Measurements from ENCODE around the gene ACOX3.
"Not testable (repeated sequence)": the region's sequence is repeated elsewhere in the genome, so short reads cannot be mapped to it uniquely, and the experiment has no call there.

Gene ACOX3

DNA sequence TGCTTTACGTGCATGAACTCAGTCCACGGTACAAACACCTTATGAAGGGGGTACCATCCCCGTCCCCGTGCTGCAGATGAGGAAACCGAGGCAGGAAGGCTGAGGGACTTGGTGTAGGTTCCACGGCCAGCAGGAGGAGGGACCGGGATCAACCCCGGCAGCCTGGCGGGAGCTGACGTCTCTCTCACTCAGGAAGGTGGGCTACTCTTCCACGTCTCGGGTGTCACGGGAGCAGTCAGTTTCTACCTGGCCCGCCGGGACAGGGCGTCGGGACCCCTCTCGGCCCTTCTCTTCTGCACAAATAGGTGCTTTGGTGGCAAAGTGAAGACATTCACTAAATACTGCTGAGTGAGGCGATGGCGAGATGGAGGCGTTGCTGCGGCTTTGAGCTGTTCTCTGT is 53.3 kb downstream of the ACOX3 start:
- no peak for DNase-seq (ENCODE audit: low spot score)

DNA sequence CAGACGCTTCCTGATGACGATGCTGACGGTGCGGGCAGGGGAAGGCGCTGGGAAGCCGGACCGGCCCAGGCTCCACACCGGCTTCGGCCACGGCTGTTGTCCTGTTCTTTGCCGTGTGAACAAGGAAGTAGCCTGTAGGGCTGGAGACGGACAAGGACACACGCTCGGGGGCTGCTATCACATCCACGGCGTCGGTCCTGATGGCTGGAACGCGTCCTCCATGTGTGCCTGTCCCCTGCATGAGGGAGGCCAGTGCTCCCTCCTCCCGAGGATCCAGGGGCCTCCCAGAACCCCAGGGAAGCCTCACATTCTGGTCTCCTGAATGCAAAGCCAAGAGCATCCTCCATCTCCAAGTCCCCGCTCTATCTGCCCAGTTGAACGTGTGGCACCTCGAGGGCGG is 53.8 kb downstream of the ACOX3 start:
- no peak for DNase-seq (ENCODE audit: low spot score)

DNA sequence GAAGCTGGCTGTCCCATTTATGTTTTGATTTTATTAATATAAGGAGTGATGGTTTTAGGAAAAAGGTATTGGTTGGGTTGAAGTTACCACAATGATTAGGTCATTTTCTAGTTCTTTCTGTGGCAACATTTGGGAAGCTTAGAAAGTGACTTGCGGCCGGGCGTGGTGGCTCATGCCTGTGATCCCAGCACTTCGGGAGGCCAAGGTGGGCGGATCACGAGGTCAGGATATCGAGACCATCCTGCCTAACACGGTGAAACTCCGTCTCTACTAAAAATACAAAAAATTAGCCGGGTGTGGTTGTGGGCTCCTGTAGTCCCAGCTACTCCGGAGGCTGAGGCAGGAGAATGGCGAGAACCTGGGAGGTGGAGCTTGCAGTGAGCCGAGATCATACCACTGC is 54.4 kb downstream of the ACOX3 start:
- not testable (repeated sequence) for DNase-seq (ENCODE audit: low spot score)

DNA sequence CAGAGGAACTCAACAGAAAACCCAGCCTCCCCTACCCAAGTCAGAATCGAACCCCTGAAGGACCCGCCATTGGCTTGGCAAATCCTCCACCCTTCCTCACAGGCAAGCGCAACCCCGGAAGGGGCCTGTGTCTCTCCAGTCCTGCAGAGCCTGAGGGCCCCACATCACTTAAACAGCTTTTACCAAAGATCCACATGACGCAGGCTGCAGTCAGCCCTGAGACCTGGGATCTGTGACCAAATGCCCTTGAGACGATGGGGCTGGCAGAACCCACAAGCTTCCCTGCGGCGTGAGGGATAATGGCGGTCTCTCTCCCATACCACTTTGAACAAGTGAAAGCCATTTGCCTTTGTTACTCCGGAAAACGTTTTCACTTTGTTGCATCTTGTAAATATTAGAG is 54.9 kb downstream of the ACOX3 start:
- DNase-seq (ENCODE audit: low spot score): no peak

DNA sequence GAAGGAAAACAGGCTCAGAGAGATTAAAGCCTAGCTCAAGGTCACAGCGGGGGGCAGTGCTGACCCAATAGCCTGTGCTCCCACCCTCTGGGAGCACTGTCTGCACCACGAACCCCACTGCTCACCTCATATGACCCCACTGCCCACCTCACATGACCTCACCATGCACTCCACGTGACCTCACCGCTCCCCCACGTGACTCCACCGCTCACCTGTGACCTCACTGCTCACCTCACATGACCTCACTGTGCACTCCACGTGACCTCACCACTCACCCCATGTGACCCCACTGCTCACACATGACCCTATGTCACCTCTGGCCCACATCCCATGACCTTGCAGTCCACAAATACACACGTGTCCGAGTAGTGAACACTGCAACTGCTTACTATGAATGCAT is 55.4 kb downstream of the ACOX3 start:
- no peak for DNase-seq (ENCODE audit: low spot score)

DNA sequence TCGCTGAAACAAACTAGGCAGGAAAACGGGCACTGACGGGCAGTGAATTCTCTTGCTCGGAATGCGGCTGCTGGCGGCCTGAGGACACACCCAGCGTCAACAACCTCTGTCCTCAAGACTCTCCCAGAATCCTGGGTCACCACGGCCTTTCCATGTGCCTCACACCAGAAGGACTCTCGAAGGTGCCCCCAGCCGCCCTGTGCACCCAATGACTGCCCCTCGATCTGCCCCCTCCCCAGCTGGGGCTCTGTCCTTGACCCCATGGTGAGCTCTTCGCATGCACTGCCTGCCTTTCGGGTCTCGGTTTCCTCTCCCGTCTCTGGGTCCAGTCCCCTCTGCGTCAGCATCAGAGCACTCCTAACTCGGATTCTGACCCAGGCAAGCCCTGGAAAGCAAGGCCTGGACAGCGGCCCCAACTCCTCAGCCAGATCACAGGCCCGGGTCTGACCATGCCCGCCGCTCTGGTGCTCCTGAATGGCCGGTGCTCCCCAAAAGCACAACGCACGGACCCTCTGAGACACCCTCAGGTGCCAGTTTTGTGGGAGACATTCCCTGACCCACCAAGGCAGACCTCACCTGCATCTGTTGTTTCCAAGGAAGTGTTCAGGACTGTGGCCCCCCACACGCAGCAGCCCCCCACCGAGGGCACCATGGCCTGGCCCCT is 56.0 kb downstream of the ACOX3 start:
- no peak for DNase-seq (ENCODE audit: low spot score)

DNA sequence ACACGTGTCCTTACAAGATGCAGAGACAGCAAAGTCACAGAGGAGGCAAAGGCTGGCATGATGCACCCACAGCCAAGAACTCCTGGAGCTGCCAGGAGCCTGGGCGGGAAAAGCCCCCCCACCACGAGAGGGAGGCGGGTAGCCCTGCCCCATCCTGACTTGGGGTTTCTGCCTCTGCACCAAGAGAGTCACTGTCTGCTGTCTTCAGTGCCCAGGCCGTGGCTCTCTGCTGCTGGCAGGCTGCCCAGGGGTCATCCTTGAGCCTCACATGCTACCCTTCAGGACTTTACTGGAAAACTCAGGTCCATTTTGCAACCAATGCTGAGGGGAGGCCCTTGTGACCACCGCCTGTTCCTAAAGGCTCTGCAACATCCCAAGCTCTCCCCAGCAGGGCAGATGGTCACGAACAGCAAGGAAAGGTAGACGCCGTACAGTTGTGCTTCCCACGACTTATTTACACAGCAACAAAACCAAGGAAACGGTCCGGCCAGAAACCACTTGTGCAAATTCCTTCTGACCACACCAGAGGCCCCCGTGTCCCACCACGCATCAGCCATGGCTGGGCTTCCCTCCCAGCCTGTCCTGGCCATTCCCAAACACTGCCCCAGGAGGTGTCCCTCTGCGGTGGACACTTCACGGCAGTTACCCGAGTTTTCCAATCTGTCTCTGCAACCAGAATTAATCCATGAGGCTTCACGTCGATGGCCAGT is 56.9 kb downstream of the ACOX3 start:
- DNase-seq (ENCODE audit: low spot score): no peak

DNA sequence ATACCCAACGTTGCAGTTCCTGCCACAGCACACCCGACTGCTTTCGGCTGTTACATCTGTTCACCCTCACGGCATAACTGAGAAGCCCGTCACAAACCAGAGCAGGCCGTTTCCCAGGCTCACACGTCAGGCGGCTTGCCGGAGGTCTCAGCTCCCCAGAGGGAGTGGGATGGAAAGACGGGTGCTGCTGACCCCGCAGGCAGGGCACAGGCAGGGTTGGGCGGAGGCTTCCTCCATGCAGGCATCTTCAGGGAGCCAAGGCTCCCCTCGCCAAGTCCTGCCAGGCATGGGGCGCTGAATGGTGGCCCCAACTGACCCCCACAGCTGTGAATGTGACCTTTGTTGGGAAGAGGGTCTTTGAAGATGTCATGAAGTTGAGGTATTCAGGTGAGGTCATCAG is 57.5 kb downstream of the ACOX3 start:
- no peak for DNase-seq (ENCODE audit: low spot score)

DNA sequence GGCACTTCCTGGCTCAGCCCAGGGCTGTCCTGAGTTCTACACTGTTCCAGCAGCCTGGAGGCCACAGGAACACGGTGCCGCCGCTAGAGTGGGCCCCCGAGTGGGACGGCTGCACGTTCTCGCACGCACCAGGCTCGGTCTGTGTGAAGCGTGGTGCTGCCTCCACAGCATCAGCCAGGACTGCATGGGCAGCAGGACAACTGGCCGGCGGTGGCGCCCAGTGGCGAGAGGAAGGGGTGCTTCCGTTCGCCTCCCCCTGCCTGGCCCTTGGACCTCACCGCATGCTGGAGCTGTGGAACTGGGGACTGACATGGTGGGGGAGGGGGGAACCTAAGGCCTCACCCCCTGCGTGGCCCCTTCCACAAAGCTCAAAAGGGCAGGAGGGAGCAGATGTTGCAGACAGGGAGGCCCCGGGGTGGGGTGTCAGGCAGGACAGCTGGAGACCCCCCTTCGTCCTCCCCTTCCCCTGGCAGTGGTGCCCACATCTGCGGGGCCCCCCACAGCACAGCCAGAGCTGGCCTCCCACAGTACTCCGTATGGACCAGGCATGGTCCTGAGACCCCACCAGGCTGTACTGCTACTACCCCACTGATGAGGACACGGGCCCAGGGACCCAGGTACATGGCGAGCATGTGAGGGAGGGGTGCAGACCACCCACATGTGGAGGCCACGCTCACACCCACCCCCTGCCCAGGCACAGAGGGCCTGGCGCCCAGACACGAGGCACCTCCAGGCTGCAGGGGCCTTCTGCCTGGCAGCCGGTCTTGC is 58.5 kb downstream of the ACOX3 start:
- no peak for DNase-seq (ENCODE audit: low spot score)

DNA sequence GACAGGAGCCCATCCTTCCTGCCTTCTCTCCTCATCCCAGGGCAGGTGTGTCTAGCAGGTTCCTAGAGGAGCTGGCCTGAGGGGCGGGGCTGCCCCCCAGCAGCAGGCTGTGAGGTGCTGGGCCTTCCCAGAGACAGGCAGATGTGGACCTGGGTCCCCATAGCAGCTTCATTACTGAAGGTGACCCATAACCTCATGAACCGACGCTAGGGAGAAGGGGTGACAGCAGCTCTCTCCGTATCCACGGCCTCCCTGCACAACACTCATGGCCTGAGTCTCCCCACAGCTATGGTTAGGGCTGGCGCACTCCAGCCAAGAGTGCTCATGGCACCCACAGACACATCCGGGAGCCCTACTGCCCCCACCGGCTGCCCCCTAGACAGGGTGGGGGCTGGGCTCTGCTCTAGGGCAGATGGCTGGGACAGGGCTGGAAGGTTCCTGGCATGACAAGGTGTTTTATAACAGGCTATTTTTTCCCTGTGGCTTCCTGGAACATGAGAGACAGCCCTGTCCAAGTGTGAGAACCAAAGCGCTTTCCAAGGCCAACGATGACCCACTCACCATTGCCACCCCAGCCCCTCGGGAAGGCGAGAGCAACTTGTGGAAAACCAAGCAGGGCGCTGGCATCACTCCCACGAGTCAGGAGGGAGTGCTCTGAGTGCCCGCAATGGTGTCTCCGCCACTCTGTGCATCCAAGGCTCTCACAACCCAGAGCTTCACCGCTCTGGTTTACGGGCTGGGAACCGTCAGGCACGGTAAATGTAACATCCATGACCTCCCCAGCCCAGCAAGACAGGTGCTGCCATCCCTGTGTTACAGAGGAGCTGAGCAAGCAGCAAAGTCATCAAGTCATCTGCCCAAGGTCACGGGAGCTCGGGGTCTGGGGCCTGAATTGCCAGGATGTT is 59.8 kb downstream of the ACOX3 start:
- no peak for DNase-seq (ENCODE audit: low spot score)

DNA sequence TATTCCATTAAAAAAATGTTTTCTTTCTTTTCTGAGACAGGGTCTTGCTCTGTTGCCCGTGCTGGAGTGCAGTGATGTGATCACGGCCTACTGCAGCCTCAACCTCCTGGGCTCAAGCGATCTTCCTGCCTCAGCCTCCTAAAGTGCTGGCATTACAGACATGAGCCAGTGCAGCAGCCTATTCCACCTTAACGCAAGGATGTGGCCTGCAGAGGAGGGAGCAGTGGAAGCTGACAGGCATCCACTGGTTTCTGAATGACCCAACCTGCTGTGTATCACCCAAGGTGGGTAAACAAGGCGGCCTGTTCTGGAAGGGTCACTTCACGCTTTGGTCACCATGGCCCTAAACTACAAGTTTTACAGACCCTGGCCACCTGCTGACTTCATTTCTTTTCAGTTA is 60.8 kb downstream of the ACOX3 start:
- DNase-seq (ENCODE audit: low spot score): no peak

DNA sequence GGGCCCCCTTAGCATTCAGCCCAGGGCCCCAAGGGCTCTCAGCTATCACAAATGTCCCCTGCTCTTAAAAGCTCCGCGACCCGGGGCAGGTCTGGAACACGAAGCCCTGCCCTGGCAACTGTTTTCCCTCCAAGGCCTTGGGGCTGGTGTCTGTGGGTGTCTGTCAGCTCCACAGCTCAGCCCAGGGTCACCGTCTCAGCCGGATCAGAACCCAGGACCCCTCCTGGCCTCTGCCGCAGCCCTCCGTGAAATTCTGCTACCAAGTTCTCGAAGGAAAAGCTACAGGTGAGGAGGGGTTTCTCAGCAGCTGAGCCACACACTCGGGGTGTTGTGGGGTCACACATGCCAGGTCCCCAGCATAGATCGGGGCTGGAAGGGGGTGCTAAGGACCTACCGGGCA is 61.2 kb downstream of the ACOX3 start:
- DNase-seq (ENCODE audit: low spot score): no peak

DNA sequence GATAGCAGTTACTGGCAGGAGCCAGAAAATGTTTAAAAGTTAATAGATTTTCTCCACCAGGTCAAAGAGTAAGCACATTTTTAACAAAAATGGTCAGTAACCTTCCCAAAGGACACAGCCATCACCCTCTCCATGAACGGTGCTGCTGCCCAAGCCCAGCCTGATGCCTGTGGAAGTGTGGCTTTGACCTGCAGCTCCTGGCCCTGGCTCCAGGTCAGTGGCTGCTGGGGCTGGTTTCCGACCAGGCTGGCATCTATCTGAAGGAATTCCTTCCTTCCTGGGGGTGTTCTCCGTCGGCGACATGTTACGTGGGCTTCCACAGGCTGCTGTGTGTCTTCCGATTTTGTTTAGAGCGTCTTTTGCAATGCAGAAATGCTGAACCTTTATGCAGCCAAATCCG is 61.7 kb downstream of the ACOX3 start:
- no peak for DNase-seq (ENCODE audit: low spot score)

DNA sequence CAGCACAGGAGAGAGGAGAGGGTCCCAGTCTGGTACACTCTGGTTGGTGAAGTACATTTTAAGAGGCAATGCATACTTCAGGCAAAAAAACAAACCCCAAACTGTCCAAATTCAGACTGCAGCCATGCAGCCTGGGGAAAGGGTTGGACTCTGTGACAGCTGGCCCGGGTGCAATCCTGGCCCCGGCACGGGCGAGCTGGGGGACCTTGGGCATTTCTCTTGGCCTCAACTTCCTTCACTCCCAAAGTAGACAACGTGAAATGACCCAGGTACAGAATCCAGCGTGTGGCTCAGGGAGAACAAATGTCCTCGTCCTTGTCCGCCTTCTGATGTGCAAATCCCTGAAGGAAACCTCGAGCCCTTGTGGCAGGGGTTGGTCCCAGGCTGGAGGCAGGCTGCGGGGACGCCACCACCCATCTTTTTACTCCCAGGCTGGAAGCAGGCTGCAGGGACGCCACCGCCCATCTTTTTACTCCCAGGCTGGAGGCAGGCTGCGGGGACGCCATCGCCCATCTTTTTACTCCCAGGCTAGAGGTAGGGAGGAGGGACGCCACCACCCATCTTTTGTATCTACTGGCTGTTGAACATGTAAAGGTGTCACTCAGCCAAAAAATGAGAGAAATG is 62.3 kb downstream of the ACOX3 start:
- no peak for DNase-seq (ENCODE audit: low spot score)

DNA sequence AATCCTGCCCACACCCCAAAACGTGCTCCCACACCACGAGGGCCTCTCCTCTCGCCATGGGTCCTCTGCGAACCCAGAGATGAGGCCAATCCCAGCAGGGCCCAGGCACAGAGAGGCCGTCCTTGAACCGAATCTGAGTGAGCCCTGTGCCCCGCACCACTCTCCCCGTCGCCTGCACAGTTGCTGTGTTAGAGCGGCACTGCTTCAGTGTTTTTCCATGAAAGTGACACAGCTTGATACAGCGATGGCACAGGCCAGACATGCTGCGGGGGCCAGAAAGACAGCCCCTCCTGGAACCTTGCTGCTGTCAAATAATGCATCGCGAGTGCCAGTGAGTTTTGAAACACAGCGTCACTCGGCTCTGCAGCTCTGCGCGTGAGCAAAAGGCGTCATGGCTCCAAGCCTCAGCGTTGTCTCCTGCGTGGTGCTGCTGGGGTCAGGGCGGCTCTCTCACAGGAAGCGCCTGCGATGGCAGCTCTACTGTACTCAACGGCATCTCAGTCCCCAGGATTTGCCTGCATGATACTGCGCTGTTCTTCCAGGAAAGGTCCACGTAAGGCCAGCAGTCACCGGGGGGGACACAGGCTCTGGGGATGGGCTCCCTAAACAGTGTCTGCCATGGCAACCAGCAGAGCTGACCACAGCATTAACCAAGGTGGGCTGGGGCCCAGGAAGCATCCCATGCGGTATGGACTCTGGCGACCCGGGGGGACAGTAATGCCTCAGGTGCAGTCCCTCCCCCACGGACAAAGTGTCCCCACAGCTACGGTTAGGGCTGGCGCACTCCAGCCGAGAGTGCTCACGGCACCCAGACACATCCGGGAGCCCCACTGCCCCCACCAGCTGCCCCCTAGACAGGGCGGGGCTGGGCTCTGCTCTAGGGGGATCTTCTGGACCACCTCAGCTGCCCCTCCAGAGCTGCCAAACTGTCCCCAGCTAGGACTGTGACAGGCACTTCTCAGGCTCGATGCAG is 63.1 kb downstream of the ACOX3 start:
- no peak for DNase-seq (ENCODE audit: low spot score)

DNA sequence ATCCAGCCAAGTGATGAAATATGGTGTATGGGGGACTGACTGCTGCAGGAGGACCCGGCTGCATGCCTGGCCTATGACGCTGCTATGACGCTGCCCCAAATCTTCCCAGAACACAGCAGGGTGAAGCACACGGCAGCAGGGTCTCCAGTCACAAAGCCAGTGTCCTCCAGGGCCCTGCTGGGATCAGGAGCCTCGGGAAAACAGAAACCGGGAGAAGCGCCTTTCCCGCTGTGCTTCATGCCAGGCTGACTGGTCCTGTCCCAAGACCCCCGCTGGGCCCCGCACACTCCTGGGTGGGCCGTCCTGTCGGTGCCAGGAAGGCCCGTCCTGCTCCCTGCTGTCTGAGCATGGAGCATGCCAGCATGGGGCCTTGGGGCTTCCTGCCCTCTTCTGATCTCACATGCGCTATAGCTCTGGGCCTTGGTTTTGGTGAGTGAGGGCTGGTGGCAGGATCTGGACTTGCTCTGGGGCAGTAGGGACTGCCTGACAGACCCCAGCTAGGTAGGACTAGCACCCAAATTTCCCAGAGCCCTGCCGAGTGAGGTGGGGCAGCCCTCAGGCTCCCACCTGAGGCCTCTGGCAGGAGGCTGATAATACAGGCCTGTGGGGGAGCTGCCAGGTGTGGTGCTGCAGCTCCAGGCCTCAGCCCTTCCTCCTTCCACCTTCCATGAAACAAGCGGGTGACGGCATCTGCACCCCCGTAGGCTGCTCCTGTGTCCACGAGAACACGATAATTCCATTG is 64.0 kb downstream of the ACOX3 start:
- no peak for DNase-seq (ENCODE audit: low spot score)

DNA sequence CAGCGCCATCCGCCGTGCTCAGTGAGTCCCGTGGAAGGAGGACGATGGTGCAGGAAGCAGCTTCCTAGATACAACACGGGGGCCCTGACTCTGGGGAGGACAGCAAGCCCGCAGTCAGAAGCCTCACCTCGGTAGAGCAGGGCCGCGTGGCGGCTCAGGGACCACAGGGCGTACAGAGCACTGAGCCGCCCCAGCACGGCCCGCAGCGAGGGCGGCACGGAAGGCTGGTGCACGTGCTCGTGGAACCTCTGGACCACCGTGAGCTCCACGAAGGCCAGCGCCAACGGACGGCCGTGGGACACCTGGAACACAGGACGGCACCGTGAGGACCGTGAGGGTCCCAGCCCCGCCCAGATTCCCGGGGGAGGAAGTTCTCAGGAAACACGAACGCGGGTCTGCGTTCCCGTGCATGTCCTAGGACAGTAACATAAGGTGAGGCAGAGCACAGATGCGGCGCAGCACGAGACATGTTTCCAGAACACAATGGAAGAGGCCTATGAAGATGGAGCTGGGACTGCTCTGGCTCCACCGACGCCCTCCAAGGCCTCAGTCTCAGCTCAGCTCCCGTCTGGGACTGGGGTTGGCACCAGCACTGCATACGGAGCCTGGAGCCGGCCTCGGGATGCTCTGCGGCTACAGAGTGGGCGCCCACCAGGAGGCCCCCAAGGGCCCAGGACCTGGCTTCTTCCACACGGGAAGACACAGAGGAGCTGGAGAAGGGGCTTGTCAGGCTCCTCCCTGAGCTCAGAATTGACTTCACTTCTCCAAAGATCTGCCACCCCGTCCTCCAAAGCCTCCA is 65.5 kb downstream of the ACOX3 start:
- no peak for DNase-seq (ENCODE audit: low spot score)

DNA sequence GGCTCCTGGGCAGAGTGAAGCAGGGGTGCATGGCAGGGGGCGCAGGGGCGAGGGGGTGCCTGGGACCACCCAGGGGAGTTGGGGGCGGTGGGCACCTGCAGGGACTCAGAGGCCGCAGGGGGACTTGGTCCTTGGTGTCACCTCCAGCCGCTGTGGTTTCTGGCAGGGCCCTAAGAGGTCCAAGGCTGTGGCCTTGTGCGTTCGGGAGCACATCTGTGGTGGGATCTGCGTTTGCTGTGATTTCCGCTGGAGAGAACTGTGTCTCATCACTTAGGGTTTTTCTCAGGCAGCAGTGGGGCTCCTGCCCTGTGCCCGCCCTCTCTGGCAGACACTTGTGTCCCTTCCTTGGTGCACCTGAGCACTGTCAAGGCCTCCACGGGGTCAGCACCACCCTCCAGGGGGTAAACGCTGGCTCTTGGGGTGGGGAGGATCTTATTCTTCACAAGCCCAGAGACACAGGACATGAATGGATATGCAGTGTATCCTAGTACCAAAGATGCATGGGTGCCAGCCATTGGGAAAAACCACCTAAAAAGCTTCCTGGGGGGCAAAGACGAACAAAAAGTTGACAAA is 66.5 kb downstream of the ACOX3 start:
- DNase-seq (ENCODE audit: low spot score): no peak

Measured in CD4-positive, alpha-beta T cell treated with Interleukin-2 at 100 ng/mL for 4 hours (primary cell).